NCI-H345 (cell line): Measurements from ENCODE around the gene NCKIPSD.
"Not testable (repeated sequence)": the region's sequence is repeated elsewhere in the genome, so short reads cannot be mapped to it uniquely, and the experiment has no call there.

Experiments used
- DNase-seq: peaks from one replicate; lab custom pipeline; 2025; lab: John Stamatoyannopoulos, UW

Gene NCKIPSD

GRCh38 chr3:48685603-48686511, at the start of gene NCKIPSD:
Gene NCKIPSD, minus strand, starts transcription at chr3:48685915. Its CDS starts 108 bp downstream, at chr3:48685807.
- peak; percentile 83 for DNase-seq

DNA sequence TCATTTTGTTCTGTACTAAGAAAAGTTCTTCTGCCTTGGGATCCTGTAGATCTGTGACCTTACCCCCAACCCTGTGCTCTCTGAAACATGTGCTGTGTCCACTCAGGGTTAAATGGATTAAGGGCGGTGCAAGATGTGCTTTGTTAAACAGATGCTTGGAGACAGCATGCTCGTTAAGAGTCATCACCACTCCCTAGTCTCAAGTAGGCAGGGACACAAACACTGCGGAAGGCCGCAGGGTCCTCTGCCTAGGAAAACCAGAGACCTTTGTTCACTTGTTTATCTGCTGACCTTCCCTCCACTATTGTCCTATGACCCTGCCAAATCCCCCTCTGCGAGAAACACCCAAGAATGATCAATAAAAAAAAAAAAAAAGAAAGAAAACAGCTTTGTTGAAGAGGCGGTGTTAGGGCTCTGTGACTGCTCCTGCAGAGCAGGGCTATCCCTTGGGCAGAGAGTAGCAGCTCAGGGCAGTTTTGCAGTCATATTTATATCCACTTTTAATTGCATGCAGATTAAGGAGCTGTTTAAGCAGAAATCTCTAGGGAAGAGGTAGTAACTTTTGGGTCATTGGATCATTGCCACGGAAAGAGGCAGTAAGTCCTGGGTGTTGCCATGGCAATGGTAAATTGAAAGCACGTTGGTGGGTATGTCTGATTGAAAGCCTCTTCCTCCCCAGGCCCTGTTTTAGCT, 49.5 kb upstream of the NCKIPSD start:
- DNase-seq, result not testable (repeated sequence)

GRCh38 chr3:48734541-48734940, 48.8 kb upstream of the NCKIPSD start:
- not testable (repeated sequence) for DNase-seq

DNA sequence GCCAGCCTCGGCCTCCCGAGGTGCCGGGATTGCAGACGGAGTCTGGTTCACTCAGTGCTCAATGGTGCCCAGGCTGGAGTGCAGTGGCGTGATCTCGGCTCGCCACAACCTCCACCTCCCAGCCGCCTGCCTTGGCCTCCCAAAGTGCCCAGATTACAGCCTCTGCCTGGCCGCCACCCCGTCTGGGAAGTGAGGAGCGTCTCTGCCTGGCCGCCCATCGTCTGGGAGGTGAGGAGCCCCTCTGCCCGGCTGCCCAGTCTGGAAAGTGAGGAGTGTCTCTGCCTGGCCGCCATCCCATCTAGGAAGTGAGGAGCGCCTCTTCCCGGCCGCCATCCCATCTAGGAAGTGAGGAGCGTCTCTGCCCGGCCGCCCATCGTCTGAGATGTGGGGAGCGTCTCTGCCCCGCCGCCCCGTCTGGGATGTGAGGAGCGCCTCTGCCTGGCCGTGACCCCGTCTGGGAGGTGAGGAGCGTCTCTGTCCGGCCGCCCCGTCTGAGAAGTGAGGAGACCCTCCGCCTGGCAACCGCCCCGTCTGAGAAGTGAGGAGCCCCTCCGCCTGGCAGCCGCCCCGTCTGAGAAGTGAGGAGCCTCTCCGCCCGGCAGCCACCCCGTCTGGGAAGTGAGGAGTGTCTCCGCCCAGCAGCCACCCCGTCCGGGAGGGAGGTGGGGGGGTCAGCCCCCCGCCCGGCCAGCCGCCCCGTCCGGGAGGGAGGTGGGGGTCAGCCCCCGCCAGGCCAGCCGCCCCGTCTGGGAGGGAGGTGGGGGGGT, 48.2 kb upstream of the NCKIPSD start:
- DNase-seq, result not testable (repeated sequence)

- no peak for DNase-seq
Observed at GRCh38 chr3:48727511-48727910, 41.8 kb upstream of the NCKIPSD start.

DNA sequence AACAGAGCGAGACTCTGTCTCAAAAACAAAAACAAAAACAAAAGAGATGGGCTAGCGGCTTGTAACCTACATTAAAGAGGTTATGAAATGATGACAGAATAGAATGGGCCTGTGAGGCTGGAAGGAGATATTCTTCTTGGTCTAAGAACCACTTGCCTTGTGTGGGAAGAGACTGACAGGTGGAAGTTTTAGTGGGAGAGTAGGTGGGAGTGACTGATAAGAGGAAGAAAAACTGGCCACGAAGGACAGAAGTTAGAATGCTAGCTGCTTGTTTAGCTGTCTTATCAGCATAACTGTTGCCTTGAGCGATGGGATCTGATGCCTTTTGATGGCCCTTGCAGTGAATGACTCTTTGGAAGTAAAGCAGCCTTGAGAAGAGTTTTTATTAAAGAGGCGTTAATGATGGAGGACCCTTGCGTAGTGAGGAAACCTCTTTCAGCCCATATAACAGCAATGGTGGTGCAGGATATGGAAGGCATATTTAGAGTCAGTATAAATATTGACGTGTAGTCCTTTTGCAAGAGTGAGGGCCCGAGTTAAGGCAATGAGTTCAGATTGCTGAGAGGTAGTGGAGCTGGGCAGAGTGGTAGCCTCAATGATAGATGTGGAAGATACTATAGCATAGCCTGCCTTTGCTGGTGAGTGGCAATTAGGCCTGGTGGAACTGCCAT, 39.6 kb upstream of the NCKIPSD start:
- not testable (repeated sequence) for DNase-seq

DNA sequence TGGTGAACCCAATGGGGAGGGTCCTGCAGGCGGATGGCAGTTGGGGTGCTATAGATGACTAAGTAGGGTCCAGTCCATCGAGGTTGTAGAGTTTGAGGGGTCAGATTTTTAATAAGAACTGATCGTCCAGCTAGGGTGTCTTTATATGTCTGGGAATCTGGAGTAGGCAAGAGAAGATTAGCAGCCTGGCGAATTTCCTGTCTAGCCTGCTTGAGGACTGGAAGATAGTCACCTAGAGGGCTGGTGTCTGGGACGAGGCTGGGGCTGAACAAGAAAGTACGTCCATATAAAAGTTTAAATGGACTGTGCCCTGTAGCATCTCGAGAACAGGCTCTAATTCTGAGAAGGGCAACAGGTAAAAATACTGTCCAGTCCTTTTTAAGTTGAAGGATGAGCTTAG, 38.0 kb upstream of the NCKIPSD start:
- DNase-seq, result no peak

DNA sequence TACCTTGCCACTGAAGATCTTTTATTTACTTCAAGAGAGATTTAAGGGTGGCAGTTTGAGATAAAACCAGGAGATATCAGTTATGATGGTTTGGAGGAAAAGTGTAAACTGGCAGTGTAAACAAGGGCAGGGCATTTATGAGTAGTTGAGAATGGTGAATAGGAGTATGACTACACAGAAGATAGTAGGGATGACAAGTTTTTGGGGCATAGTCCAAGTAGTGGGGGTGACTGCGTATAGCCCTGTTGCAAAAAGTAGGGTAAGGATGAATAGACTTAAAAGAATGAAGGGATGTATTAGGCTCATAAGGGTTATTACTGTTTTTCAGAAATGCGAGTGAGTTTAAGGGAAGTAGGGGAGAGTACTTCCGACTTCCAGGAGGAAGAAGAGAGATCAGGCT, 37.6 kb upstream of the NCKIPSD start:
- not testable (repeated sequence) for DNase-seq

- peak; percentile 97 for DNase-seq
Observed at GRCh38 chr3:48716982-48717746, 31.4 kb upstream of the NCKIPSD start, which contains the start of gene IP6K2. Gene IP6K2, minus strand, starts transcription at chr3:48717221. Its CDS starts 21,930 bp downstream, at chr3:48695291.

DNA sequence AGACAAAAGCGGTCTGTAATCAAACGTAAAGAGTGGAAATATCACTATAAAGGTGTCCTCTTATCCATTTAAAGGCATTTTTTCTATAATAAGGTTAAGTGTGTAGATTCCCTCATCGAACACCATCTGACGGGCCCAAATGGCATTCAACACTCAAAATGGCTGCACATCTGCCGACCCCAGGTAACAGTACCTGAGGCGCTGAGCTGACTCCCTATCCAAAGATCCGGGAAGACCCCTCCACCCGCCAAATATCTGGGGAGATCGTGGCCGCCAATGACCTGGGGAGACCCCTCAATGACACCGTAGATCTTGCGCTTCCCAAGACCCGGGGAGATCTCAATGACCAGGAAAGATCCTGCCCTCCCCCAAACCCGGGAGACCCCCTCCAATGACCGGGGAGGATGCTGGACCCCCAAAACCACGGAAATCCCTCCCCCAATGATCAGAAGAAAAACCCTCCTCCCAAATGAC, 30.8 kb upstream of the NCKIPSD start:
- DNase-seq, result no peak

GRCh38 chr3:48715174-48715800, 29.6 kb upstream of the NCKIPSD start:
- DNase-seq, result no peak

- no peak for DNase-seq
Observed at GRCh38 chr3:48711727-48712126, 26.0 kb upstream of the NCKIPSD start.

GRCh38 chr3:48709051-48709461, 23.3 kb upstream of the NCKIPSD start:
- no peak for DNase-seq

DNA sequence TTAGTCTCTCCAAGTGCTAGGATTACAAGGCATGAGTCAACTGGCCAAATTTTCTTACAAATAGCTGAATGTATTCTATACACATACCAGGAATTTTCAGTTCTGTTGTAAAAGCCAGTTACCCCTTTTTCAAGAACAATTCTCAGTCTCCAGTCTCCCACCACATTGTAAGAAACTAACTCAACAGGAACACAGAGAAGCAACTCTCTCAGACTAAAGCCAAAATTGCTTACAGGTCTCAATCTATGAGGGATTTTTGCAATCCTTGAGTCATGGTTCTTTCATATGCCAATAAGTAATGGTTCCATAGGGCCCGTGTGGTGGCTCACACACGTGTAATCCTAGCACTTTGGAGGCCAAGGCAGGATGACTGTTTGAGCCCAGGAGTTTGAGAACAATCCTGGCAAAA, 22.8 kb upstream of the NCKIPSD start:
- no peak for DNase-seq

- no peak for DNase-seq
Observed at GRCh38 chr3:48707157-48707556, 21.4 kb upstream of the NCKIPSD start.

DNA sequence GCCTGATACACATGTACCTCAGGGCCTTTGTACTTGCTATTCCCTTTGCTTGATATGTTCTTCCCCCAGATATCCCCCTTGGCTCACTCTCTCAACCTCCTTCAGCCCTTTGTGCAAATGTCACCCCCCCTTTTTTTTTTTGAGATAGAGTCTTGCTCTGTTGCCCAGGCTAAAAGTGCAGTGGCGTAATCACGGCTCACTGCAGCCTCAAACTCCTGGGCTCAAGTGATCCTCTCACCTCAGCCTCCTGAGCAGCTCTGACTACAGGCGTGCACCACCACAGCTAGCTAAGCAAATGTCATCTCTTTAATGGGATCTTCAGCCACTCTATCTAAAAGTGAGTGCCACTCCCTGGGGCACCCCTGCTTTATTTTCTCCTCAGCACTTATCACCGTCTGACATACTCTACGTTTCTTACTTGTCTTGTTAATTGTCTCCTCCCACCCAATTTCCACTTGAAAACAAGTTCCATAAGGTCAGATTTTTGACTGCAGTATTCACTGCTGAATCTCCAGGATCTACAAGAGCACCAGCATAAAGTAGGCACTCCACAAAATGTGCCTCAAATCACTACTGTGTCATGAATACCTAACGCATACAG, 16.7 kb upstream of the NCKIPSD start:
- no peak for DNase-seq

GRCh38 chr3:48700731-48701405, 15.2 kb upstream of the NCKIPSD start:
- no peak for DNase-seq

DNA sequence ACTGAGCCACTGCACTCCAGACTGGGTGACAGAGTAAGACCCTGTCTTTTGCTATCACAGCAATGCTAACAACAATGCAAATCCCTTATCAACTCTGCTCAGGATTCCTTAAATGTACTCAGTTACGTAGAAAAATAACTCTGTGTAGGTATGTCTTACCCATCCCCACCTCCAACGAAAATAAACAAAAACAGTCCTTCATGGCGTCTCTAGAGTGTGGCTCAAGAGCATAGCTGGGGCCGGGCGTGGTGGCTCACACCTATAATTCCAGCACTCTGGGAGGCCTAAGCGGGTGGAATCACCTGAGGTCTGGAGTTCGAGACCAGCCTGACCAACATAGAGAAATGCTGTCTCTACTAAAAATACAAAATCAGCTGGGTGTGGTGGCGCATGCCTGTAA, 13.2 kb upstream of the NCKIPSD start:
- no peak for DNase-seq

GRCh38 chr3:48697952-48698351, 12.2 kb upstream of the NCKIPSD start:
- no peak for DNase-seq
